Measurements from ENCODE around the gene OR5K1.

DNA sequence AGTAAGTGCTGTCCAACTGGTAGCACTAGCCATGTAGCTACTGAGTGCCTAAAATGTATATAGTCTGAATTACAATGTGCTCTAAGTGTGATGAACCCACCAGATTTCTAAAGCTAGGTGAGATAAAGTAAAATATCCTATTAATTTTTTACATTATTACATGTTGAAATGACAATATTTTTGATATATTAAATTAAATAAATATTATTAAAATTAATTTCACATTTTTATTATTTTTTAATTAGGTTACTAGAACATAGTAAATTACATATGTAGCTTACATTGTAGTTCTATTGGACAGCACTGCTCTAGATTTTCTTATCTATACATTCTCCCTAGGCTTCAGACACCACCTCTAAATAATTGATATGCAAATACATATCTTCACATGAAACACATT lies 9.2 kb upstream of the OR5K1 start:
- TF ChIP-seq CTCF (IDR thresholded peaks at IDR 0.05; ENCODE audit: poor library complexity, severe bottlenecking), result no peak
- no peak for TF ChIP-seq EP300 (conservative IDR thresholded peaks at IDR 0.05; ENCODE audit: poor library complexity, severe bottlenecking)
- TF ChIP-seq POLR2AphosphoS5 (IDR thresholded peaks at IDR 0.05), result no peak

Data from neural cell (in vitro differentiated cells).